Esophagus (tissue), 2 donors: Measurements from ENCODE around the gene STX4. TPM values are rescaled to one million over a fixed set of nuclear protein-coding genes. Genes with fewer than 3 reads are reported as not detected.
"Not testable (repeated sequence)": the region's sequence is repeated elsewhere in the genome, so short reads cannot be mapped to it uniquely, and the experiment has no call there.

Source experiments
- H3K27ac ChIP-seq, 2 donors: one replicate each; pipeline ENCODE4 v1.5.1; 2013; ENCODE audit warnings: low read depth in 2 of 2, mild to moderate bottlenecking in 2 of 2, inconsistent platforms in 1 of 2, low read length in 1 of 2, moderate library complexity in 1 of 2
- H3K27me3 ChIP-seq, 2 donors: one replicate each; pipeline ENCODE4 v1.6.1; 2013; ENCODE audit warnings: low read length in 2 of 2, control low read depth in 1 of 2, mild to moderate bottlenecking in 1 of 2; ENCODE audit not compliant: insufficient read depth in 2 of 2, control insufficient read depth in 1 of 2
- H3K36me3 ChIP-seq, 2 donors: one replicate each; pipeline ENCODE4 v1.6.1; 2013; ENCODE audit warnings: low read length in 1 of 2; ENCODE audit not compliant: control insufficient read depth in 2 of 2, insufficient read depth in 2 of 2
- H3K4me1 ChIP-seq, 2 donors: one replicate each; pipeline ENCODE4 v1.6.1; 2013; ENCODE audit warnings: low read length in 1 of 2; ENCODE audit not compliant: control insufficient read depth in 2 of 2, insufficient read depth in 2 of 2
- H3K4me3 ChIP-seq, 2 donors: one replicate each; pipeline ENCODE4 v1.5.1; 2013; ENCODE audit warnings: low read length in 2 of 2, mild to moderate bottlenecking in 2 of 2, low read depth in 1 of 2, moderate library complexity in 1 of 2
- H3K9me3 ChIP-seq, 2 donors: one replicate each; pipeline ENCODE4 v1.6.1; 2013; ENCODE audit warnings: mild to moderate bottlenecking in 2 of 2, low read depth in 1 of 2, low read length in 1 of 2, moderate library complexity in 1 of 2; ENCODE audit not compliant: control insufficient read depth in 2 of 2, insufficient read depth in 1 of 2
- WGBS, 2 donors: extraction: QIAGEN DNeasy Blood & Tissue Kit; methylation state at CpG; one replicate each; pipeline ENCODE4 v1.1.7; 2013; 5-methylcytosine and 5-hydroxymethylcytosine counted together
- polyA plus RNA-seq, 2 donors: library from polyadenylated mRNA; stranded (reverse); fragments of 200-250 nt; gene quantifications; one replicate each; pipeline ENCODE4 v1.2.3, GENCODE V29; 2013
- donor health status: healthy with polysubstance abuse.
- donor health status: Bipolar disorder and iron deficiency.

STX4 gene
- polyA plus RNA-seq, 2 donors = 49.7 to 54.1 TPM

DNA sequence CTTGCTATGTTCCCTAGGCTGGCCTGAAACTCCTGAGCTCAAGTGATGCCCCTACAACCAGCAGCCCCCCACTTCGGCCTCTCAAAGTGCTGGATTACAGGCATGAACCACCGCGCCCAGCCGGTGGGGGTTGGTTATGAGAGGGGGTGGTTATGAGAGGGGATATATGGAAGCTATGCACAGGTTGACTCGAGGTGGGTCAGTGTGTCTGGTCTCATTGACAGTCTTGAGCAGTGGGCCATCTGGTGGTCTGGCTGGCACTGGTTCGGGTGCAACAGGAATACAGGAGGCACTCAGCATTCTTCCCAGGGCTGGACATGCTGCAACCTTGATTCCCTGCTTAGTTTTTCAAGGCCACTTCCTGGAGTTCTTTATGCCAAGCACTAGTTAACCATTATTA lies 17.3 kb upstream of the STX4 start:
- Histone ChIP-seq H3K27me3 (peaks cover 0 to 5% of the 10 kb centered on the region in 2 donors), H3K27ac (no peak overlapping the region), H3K4me1 (no peaks in the 10 kb centered on the region), H3K4me3 (no peak overlapping the region), H3K9me3 (no peaks in the 10 kb centered on the region), H3K36me3 (no peaks in the 10 kb centered on the region)
- 68 to 70% methylated on average over 6 of the region's 6 CpGs for WGBS, 2 donors

DNA sequence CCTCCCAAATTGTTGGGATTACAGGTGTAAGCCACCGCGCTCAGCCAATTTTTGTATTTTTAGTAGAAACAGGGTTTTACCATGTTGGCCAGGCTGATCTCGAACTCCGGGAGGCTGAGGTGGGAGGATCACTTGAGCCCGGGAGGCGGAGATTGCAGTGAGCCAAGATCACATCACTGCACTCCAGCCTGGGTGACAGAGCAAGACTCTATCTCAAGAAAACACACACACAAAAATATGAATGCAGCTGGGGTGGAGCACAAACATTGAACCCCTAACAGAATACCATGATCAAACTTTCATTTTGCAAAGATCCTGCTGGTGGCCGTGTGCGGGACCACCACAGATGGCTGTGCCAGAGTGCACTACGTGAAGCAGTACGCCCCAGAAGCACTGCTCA lies 15.6 kb upstream of the STX4 start:
- not testable (repeated sequence) for H3K27me3 ChIP-seq, H3K27ac ChIP-seq, H3K36me3 ChIP-seq, H3K4me1 ChIP-seq, H3K9me3 ChIP-seq, H3K4me3 ChIP-seq
- 92 to 93% methylated on average over 10 of the region's 10 CpGs for WGBS, 2 donors

- H3K9me3 ChIP-seq = no peaks in the 10 kb centered on the region
- H3K4me1 ChIP-seq = no peaks in the 10 kb centered on the region
- WGBS, 2 donors = 90 to 94% methylated on average over 3 of the region's 3 CpGs
- H3K36me3 ChIP-seq = no peaks in the 10 kb centered on the region
- H3K4me3 ChIP-seq = no peak overlapping the region
- no peaks in the 10 kb centered on the region for H3K27me3 ChIP-seq
- no peak overlapping the region for H3K27ac ChIP-seq
Observed at GRCh38 chr16:31020536-31020935, 12.8 kb upstream of the STX4 start.

GRCh38 chr16:31022544-31023251 lies 10.7 kb upstream of the STX4 start:
- Histone ChIP-seq H3K9me3 (no peaks in the 10 kb centered on the region), H3K27ac (no peak overlapping the region), H3K27me3 (no peaks in the 10 kb centered on the region), H3K4me1 (no peaks in the 10 kb centered on the region), H3K36me3 (no peaks in the 10 kb centered on the region), H3K4me3 (no peak overlapping the region)
- WGBS, 2 donors = 73% methylated on average over 12 of the region's 12 CpGs

GRCh38 chr16:31023252-31023602 lies 10.1 kb upstream of the STX4 start:
- no peak overlapping the region for H3K4me3 ChIP-seq
- H3K9me3 ChIP-seq = no peaks in the 10 kb centered on the region
- H3K27me3 ChIP-seq = no peaks in the 10 kb centered on the region
- H3K4me1 ChIP-seq = no peaks in the 10 kb centered on the region
- H3K27ac ChIP-seq = no peak overlapping the region
- 93 to 94% methylated on average over 4 of the region's 4 CpGs for WGBS, 2 donors
- no peaks in the 10 kb centered on the region for H3K36me3 ChIP-seq

GRCh38 chr16:31023627-31024226 lies 9.6 kb upstream of the STX4 start:
- H3K4me3 ChIP-seq = no peak overlapping the region
- no peaks in the 10 kb centered on the region for H3K9me3 ChIP-seq
- H3K36me3 ChIP-seq = no peaks in the 10 kb centered on the region
- no peak overlapping the region for H3K27ac ChIP-seq
- H3K27me3 ChIP-seq = no peaks in the 10 kb centered on the region
- WGBS, 2 donors = 56 to 63% methylated on average over 6 of the region's 6 CpGs
- no peaks in the 10 kb centered on the region for H3K4me1 ChIP-seq

- WGBS, 2 donors = 84 to 85% methylated on average over 5 of the region's 5 CpGs
- H3K27ac ChIP-seq = no peak overlapping the region
- no peaks in the 10 kb centered on the region for H3K4me1 ChIP-seq
- no peaks in the 10 kb centered on the region for H3K36me3 ChIP-seq
- no peaks in the 10 kb centered on the region for H3K9me3 ChIP-seq
- H3K27me3 ChIP-seq = no peaks in the 10 kb centered on the region
- H3K4me3 ChIP-seq = no peak overlapping the region
Observed at GRCh38 chr16:31025339-31025738, 8.0 kb upstream of the STX4 start.

GRCh38 chr16:31029272-31029671 lies 4.1 kb upstream of the STX4 start:
- no peaks in the 10 kb centered on the region for H3K36me3 ChIP-seq
- 72 to 82% methylated on average over 5 of the region's 5 CpGs for WGBS, 2 donors

GRCh38 chr16:31031276-31031675 lies 2.1 kb upstream of the STX4 start:
- H3K27me3 ChIP-seq = no peaks in the 10 kb centered on the region
- no peaks in the 10 kb centered on the region for H3K9me3 ChIP-seq
- no peak overlapping the region for H3K27ac ChIP-seq
- 84% methylated on average over 4 of the region's 4 CpGs for WGBS, 2 donors
- peaks cover 3 to 5% of the 10 kb centered on the region in 2 donors for H3K4me1 ChIP-seq
- no peak overlapping the region for H3K4me3 ChIP-seq
- H3K36me3 ChIP-seq = no peaks in the 10 kb centered on the region

More at GRCh38 chr16:31029272-31029671, 4.1 kb upstream of the STX4 start:
- H3K4me1 ChIP-seq = peaks cover 0 to 3% of the 10 kb centered on the region in 2 donors
- H3K4me3 ChIP-seq = no peak overlapping the region
- H3K27me3 ChIP-seq = no peaks in the 10 kb centered on the region
- H3K27ac ChIP-seq = no peak overlapping the region
- H3K9me3 ChIP-seq = no peaks in the 10 kb centered on the region
